GM12874 (cell line): Measurements from ENCODE around the gene NME8.

Experiments used
- CTCF ChIP-seq: IDR thresholded peaks from 2 replicates; pipeline ENCODE4 v1.5.1; 2011; ENCODE audit warnings: low read depth, mild to moderate bottlenecking, control low read depth, low read length, moderate library complexity; ENCODE audit not compliant: insufficient read depth

NME8 gene

GRCh38 chr7:37848297-37848696 is at the start of gene NME8:
TSS of gene NME8 (plus strand) at chr7:37848597. CDS start at chr7:37850267, 1,670 bp downstream.
- no peak for TF ChIP-seq CTCF

- TF ChIP-seq CTCF, result no peak
These were observed 42.2 kb upstream of the NME8 start for GRCh38 chr7:37806152-37806551.

GRCh38 chr7:37815671-37816371 is 32.6 kb upstream of the NME8 start:
- no peak for TF ChIP-seq CTCF

- TF ChIP-seq CTCF, result no peak
These were observed 31.3 kb upstream of the NME8 start for GRCh38 chr7:37816922-37817590.

- no peak for TF ChIP-seq CTCF
These were observed 30.8 kb upstream of the NME8 start for GRCh38 chr7:37817591-37817960.

- TF ChIP-seq CTCF, result no peak
These were observed 30.2 kb upstream of the NME8 start for GRCh38 chr7:37817996-37818720.

GRCh38 chr7:37820708-37821468 is 27.5 kb upstream of the NME8 start:
- no peak for TF ChIP-seq CTCF
